ENCODE measurements around the gene MT3. TPM values are rescaled to one million over a fixed set of nuclear protein-coding genes. Genes with fewer than 3 reads are reported as not detected.

Gene MT3
- total and polyA plus RNA-seq, 9 of the 15 experiments (the other 6 are each of a cell fraction or from before 2014, with no cell fraction given) = not detected

GRCh38 chr16:56632848-56633365 lies 43.6 kb downstream of the MT3 start (continued):
- TF ChIP-seq, protein P1, sequence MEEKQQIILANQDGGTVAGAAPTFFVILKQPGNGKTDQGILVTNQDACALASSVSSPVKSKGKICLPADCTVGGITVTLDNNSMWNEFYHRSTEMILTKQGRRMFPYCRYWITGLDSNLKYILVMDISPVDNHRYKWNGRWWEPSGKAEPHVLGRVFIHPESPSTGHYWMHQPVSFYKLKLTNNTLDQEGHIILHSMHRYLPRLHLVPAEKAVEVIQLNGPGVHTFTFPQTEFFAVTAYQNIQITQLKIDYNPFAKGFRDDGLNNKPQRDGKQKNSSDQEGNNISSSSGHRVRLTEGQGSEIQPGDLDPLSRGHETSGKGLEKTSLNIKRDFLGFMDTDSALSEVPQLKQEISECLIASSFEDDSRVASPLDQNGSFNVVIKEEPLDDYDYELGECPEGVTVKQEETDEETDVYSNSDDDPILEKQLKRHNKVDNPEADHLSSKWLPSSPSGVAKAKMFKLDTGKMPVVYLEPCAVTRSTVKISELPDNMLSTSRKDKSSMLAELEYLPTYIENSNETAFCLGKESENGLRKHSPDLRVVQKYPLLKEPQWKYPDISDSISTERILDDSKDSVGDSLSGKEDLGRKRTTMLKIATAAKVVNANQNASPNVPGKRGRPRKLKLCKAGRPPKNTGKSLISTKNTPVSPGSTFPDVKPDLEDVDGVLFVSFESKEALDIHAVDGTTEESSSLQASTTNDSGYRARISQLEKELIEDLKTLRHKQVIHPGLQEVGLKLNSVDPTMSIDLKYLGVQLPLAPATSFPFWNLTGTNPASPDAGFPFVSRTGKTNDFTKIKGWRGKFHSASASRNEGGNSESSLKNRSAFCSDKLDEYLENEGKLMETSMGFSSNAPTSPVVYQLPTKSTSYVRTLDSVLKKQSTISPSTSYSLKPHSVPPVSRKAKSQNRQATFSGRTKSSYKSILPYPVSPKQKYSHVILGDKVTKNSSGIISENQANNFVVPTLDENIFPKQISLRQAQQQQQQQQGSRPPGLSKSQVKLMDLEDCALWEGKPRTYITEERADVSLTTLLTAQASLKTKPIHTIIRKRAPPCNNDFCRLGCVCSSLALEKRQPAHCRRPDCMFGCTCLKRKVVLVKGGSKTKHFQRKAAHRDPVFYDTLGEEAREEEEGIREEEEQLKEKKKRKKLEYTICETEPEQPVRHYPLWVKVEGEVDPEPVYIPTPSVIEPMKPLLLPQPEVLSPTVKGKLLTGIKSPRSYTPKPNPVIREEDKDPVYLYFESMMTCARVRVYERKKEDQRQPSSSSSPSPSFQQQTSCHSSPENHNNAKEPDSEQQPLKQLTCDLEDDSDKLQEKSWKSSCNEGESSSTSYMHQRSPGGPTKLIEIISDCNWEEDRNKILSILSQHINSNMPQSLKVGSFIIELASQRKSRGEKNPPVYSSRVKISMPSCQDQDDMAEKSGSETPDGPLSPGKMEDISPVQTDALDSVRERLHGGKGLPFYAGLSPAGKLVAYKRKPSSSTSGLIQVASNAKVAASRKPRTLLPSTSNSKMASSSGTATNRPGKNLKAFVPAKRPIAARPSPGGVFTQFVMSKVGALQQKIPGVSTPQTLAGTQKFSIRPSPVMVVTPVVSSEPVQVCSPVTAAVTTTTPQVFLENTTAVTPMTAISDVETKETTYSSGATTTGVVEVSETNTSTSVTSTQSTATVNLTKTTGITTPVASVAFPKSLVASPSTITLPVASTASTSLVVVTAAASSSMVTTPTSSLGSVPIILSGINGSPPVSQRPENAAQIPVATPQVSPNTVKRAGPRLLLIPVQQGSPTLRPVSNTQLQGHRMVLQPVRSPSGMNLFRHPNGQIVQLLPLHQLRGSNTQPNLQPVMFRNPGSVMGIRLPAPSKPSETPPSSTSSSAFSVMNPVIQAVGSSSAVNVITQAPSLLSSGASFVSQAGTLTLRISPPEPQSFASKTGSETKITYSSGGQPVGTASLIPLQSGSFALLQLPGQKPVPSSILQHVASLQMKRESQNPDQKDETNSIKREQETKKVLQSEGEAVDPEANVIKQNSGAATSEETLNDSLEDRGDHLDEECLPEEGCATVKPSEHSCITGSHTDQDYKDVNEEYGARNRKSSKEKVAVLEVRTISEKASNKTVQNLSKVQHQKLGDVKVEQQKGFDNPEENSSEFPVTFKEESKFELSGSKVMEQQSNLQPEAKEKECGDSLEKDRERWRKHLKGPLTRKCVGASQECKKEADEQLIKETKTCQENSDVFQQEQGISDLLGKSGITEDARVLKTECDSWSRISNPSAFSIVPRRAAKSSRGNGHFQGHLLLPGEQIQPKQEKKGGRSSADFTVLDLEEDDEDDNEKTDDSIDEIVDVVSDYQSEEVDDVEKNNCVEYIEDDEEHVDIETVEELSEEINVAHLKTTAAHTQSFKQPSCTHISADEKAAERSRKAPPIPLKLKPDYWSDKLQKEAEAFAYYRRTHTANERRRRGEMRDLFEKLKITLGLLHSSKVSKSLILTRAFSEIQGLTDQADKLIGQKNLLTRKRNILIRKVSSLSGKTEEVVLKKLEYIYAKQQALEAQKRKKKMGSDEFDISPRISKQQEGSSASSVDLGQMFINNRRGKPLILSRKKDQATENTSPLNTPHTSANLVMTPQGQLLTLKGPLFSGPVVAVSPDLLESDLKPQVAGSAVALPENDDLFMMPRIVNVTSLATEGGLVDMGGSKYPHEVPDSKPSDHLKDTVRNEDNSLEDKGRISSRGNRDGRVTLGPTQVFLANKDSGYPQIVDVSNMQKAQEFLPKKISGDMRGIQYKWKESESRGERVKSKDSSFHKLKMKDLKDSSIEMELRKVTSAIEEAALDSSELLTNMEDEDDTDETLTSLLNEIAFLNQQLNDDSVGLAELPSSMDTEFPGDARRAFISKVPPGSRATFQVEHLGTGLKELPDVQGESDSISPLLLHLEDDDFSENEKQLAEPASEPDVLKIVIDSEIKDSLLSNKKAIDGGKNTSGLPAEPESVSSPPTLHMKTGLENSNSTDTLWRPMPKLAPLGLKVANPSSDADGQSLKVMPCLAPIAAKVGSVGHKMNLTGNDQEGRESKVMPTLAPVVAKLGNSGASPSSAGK (IDR thresholded peaks at IDR 0.05) = no peak
- TF ChIP-seq, protein P2, sequence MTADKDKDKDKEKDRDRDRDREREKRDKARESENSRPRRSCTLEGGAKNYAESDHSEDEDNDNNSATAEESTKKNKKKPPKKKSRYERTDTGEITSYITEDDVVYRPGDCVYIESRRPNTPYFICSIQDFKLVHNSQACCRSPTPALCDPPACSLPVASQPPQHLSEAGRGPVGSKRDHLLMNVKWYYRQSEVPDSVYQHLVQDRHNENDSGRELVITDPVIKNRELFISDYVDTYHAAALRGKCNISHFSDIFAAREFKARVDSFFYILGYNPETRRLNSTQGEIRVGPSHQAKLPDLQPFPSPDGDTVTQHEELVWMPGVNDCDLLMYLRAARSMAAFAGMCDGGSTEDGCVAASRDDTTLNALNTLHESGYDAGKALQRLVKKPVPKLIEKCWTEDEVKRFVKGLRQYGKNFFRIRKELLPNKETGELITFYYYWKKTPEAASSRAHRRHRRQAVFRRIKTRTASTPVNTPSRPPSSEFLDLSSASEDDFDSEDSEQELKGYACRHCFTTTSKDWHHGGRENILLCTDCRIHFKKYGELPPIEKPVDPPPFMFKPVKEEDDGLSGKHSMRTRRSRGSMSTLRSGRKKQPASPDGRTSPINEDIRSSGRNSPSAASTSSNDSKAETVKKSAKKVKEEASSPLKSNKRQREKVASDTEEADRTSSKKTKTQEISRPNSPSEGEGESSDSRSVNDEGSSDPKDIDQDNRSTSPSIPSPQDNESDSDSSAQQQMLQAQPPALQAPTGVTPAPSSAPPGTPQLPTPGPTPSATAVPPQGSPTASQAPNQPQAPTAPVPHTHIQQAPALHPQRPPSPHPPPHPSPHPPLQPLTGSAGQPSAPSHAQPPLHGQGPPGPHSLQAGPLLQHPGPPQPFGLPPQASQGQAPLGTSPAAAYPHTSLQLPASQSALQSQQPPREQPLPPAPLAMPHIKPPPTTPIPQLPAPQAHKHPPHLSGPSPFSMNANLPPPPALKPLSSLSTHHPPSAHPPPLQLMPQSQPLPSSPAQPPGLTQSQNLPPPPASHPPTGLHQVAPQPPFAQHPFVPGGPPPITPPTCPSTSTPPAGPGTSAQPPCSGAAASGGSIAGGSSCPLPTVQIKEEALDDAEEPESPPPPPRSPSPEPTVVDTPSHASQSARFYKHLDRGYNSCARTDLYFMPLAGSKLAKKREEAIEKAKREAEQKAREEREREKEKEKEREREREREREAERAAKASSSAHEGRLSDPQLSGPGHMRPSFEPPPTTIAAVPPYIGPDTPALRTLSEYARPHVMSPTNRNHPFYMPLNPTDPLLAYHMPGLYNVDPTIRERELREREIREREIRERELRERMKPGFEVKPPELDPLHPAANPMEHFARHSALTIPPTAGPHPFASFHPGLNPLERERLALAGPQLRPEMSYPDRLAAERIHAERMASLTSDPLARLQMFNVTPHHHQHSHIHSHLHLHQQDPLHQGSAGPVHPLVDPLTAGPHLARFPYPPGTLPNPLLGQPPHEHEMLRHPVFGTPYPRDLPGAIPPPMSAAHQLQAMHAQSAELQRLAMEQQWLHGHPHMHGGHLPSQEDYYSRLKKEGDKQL (CRISPR knock-in tag; IDR thresholded peaks at IDR 0.05; ENCODE audit: borderline replicate concordance) = no peak
- no peak for TF ChIP-seq MAFG (tag; conservative IDR thresholded peaks at IDR 0.05)
- TF ChIP-seq ZNF764 (CRISPR knock-in tag; IDR thresholded peaks at IDR 0.05; ENCODE audit: low read depth) = no peak
